Activated T-cell treated with anti-CD3 and anti-CD28 coated beads for 1 hour (primary cell): ENCODE measurements around the gene IGF2BP3.

Experiments used
- DNase-seq: peaks from one replicate; pipeline ENCODE4 v3.0.0-alpha.2; 2020; ENCODE audit warnings: low read depth

IGF2BP3 gene

DNA sequence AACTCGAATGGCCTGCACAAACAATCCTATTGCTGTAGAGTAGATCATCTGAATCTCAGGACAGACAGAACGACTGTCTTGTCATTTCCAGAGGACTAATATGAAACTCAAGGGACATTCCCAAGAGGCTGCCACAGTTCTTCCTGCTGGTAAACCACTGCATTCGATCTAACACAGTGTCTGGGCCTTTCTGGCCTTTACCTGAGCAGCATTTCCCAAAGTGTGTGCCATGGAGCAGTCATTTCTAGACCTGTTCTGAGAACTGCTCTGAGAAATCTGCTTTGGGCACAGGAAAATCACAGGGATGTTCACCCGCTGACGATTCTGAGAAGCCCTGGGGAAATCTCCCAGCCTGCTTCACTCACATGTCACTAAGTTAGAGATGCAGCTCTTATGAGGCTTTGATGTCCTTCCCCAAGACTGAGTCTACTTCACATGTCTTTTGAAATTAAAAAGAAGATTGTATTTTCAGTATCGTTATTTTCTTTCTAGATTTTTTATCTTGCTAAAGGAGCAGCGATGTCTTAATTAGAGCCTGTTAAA, 205.3 kb downstream of the IGF2BP3 start:
- DNase-seq, result no peak

- peak; percentile 44 for DNase-seq
These were observed 208.3 kb downstream of the IGF2BP3 start for GRCh38 chr7:23261843-23262452.

GRCh38 chr7:23260371-23260770, 209.9 kb downstream of the IGF2BP3 start:
- DNase-seq, result no peak
